ENCODE data around the gene FKBP6. TPM values are rescaled to one million over a fixed set of nuclear protein-coding genes. Genes with fewer than 3 reads are reported as not detected.
A peak's percentile ranks its signal among the peaks of the same experiment; 100 is the strongest.
"Not testable (repeated sequence)": the region's sequence is repeated elsewhere in the genome, so short reads cannot be mapped to it uniquely, and the experiment has no call there.

The FKBP6 gene, protein sequence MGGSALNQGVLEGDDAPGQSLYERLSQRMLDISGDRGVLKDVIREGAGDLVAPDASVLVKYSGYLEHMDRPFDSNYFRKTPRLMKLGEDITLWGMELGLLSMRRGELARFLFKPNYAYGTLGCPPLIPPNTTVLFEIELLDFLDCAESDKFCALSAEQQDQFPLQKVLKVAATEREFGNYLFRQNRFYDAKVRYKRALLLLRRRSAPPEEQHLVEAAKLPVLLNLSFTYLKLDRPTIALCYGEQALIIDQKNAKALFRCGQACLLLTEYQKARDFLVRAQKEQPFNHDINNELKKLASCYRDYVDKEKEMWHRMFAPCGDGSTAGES
- total RNA-seq: not detected in 2 replicates

DNA sequence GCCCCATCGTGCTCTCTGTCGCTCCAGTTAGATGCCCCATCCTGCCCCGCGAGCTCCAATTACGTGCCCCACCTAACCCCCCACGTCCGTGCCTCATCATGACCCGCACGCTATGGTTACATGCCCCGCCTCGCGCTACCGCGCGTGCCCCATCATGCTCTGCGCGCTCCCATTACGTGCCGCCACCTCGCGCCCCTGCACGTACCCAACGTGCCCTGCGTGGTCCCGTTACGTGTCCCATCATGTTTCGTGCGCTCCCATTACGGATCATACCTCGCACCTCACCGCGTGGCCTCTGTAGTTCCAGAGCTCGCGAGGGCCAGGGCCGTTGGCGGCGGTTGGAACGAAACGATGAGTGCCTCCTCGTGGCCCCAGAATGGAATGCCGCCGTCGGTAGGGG lies at the start of gene FKBP6, which contains the start of gene TRIM50:
TSS of gene FKBP6 (plus strand) at position 240 of the 400 bp plus-strand sequence. CDS start 268 bp downstream, outside the sequence.
TSS of gene TRIM50 (minus strand) at position 161 of the 400 bp plus-strand sequence. CDS start 3,295 bp downstream, outside the sequence.
- not testable (repeated sequence) for DNase-seq (ENCODE audit: low read depth in 2 of 2)

DNA sequence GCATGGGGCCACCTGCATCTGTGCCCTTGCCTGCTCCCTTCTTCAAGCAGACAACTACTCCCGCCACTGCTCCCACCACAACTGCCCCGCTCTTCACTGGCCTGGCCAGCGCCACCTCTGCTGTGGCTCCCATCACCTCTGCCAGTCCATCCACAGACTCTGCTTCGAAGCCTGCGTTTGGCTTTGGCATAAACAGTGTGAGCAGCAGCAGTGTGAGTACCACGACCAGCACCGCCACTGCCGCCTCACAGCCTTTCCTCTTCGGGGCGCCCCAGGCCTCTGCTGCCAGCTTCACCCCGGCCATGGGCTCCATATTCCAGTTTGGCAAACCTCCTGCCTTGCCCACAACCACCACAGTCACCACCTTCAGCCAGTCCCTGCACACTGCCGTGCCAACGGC lies 30.7 kb upstream of the FKBP6 start:
- not testable (repeated sequence) for DNase-seq (ENCODE audit: low read depth in 2 of 2)

DNA sequence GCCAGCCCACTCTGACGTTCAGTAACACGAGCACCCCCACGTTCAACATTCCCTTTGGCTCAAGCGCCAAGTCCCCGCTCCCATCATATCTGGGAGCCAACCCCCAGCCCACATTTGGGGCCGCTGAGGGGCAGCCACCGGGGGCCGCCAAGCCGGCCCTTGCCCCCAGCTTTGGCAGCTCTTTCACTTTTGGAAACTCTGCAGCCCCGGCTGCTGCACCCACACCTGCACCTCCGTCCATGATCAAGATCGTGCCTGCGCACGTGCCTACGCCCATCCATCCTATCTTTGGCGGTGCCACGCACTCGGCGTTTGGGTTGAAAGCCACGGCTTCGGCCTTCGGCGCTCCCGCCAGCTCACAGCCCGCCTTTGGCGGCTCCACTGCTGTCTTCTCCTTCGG lies 30.3 kb upstream of the FKBP6 start:
- not testable (repeated sequence) for DNase-seq (ENCODE audit: low read depth in 2 of 2)

DNA sequence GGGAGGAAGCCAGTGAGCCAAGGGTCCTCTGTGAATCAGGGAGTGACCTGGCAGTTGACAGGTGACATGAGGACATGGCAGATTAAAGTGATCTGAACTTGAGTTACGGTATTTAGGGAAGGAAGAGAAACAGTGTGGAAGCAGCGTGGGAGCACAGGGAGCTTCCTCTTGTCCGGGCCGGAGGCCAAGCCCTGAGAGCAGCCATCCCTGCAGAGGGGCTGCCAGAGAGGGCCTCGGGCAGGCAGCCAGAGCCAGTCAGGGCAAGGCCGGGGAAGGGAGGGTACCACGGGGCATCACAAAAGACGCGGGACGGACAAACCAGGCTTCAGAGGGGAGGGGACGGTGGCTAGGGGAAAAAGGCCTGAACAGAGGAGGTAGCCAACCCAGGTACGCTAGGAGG lies 28.1 kb upstream of the FKBP6 start:
- DNase-seq (ENCODE audit: low read depth in 2 of 2): not testable (repeated sequence)

DNA sequence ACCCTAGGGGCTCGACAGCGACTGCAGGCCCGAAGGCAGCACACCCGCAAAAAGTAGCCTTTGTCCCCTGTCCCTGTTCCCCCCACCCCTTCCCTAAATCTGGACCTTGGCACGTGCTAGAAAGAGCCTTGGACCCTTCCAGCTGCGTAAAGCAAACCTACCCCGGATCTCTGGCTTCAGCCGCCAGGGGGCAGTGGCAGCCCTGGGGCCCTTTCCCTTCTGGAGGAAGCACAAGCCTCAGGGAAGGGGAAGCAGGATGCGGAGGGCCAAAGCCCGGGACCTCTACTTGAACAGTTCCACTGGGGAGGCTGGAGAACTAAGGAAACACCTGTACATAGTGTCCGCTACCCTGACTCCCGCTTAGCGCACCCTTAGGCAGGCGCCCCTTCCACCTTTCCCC lies 26.9 kb upstream of the FKBP6 start:
- not testable (repeated sequence) for DNase-seq (ENCODE audit: low read depth in 2 of 2)

DNA sequence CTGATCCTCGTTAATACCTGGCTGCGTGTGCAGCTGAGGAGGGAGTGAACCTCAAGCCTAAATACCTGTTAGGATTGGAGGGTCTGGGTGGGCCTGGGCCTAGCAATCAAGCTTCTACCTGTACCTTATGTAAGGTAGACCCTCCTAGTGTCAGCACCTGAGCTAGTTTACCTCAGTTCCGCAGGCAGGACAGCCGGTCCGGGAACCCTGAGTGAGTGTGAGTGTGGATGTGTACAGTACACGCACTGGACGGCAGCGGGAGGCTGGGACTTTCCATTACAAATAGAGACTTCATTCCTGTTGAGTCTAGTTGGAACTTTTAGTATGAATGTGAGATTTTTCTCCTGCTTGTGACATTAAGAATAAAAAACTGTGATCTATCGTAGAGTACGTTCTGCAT lies 25.1 kb upstream of the FKBP6 start:
- not testable (repeated sequence) for DNase-seq (ENCODE audit: low read depth in 2 of 2)

DNA sequence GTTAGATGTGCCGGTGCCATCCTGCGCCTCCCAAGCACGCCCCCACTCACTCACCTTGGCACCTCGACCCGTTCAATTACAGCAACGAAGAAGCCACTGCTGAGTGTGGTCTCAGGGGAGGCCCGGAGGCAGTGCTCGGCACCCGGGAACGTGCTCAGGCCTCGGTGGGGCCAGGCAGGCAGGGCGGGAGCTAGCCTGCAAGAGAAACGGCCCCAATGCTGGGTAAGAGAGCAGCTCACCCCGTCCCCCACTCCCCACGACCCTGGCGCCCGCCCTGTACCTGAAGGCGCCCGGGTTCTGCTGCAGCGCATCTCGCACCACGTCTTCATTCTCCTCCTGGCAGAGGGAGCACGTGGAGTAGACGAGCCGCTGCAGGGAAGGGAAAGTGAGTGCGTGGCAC lies 24.4 kb upstream of the FKBP6 start:
- DNase-seq (ENCODE audit: low read depth in 2 of 2): no peak

DNA sequence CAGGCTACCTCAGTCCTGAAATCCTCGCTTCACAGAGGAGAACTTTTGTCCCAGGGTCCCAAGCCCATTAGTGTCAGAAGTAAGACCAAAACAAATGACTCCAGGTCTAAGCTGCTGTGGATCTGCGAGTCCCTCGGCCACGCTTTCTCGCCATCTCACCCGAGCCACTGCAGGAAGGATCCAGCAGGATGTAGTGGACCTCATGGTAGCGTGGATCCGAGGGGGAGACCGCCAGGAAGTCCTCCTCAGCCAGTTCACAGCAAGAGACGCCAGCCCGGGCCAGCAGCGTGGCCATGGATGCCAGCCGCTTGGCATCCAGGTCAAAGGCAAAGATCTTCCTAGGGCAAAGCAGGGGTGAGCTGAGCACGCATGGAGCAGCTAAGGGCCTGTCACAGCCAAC lies 23.9 kb upstream of the FKBP6 start:
- DNase-seq (ENCODE audit: low read depth in 2 of 2): no peak

DNA sequence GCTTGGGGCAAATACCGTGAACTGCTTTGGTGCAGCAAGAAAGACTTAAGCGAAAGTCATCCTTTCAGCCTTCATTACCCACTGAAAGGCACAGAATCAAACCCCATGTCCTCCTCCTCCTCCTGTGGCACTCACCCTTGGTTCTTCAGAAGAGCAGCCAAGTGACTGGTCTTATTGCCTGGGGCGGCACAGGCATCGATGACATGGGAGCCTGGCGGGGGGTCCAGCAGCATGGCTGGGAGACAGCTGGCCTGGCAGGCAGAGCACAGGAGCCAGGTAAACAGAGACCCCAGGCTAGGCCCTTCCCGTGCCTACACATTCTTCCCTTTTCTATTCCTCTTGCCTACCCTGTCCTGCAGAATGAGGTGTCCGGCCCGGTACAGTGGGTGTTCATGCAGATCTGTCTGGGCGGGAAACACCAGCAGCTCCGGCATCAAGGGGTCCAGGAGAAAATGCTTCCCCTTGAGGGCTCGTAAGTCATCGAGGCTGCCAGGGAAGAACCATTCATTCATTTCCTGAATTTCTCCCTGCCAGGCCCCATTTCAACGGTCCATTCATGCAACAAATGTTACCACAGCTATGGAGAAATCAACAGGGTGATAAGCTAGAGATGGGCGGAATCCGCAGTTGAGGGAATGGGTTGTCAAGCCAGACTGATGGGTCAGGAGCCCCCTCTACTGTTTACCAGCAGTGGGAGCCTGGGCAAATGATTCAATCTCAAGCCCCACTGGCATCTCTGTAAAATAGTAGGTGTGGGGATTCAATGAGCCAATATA lies 23.2 kb upstream of the FKBP6 start:
- DNase-seq (ENCODE audit: low read depth in 2 of 2): peak in 1 of 2 donors; percentile 14

DNA sequence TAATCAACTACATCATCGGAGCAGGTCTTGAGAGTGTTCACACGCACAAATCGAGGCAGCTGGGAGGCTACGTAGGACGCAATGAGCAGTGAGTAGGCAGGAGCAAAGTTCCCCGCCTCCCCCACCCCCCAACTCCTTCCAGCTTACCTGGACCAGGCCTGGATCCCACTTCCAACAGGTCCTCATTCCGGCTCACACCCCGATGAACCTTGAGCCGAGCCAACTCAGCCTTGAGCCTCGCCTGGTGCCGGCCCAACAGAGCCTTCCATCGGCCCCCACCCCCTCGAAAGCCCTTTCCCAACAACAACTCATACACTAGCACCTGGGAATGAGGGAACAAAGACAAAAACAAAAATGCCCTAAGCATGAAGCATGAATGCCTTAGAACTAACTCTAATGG lies 20.5 kb upstream of the FKBP6 start:
- no peak for DNase-seq (ENCODE audit: low read depth in 2 of 2)

DNA sequence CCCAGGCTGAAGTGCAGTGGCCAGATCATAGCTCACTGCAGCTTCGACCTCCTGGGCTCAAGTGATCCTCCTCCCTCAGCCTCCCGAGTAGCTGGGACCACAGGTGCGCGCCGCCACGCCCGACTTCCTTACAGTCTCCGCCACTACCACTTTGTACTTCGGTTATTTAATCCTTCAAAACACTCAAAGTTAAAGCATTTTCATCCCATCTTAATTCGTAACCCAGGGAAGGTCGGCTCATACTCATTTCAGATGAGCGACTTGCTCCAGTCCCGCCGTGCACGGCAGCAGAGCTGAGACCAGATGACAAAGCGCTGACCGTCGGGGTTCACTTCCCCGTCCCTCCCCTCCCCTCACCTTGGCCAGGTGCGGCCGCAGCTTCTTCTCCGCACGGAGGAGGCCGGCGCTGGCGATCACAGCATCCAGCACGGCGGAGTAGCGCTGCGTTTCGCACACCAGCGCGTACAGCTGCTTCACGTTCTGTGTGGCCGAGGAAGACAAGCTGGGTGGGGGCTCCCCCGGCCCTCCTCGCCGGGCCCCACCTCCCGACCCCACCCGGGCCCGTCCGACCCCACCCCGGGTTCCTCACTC lies 19.8 kb upstream of the FKBP6 start:
- no peak for DNase-seq (ENCODE audit: low read depth in 2 of 2)

DNA sequence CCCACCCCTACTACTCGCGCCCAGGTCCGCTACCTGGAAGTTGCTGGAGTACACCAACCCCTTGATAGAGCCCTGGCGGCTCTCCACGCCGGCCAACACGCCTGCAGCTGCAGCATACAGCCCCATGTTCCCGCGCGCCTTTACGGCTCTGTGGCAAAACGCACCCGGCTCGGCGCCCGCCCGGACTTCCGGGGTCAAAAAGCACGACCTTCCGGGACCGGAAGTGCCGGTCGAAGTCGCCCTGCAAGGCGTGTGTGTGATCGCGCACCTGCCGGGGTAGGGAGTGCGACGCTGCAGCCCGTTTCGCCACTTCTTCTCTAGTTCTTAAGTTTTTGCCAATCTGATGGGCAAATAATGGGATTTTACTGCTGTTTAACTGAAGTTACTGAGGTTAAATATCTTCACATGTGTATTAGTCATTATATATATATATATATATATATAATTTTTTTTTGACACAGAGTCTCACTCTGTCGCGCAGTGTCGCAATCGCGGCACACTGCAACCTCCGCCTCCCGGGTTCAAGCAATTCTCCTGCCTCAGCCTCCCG lies 19.2 kb upstream of the FKBP6 start, which contains the start of gene NSUN5:
TSS of gene NSUN5 (minus strand) at position 162 of the 550 bp plus-strand sequence. CDS start at position 126, 36 bp downstream.
- peak in 1 of 2 donors; percentile 39 for DNase-seq (ENCODE audit: low read depth in 2 of 2)

DNA sequence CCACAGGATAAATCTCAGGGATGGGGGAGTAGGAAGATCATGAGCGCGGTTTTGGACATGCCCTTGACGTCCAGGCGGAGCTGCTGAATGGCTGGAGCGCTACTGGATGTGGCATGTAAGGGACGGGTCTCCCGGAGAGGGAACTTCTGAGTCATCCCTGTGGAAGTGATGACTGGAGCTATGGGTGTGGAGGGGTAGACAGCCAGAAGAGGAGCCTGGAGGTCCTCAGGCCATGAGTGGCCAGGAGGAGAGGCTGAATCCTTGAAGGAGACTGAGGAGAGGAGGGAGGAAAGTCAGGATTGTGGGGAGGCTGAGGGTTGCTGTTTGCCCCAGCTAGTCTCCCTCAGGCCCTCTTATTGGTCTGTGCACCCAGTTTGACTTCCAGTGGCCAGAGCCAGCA lies 16.5 kb upstream of the FKBP6 start:
- peak in 1 of 2 donors; percentile 5 for DNase-seq (ENCODE audit: low read depth in 2 of 2)

DNA sequence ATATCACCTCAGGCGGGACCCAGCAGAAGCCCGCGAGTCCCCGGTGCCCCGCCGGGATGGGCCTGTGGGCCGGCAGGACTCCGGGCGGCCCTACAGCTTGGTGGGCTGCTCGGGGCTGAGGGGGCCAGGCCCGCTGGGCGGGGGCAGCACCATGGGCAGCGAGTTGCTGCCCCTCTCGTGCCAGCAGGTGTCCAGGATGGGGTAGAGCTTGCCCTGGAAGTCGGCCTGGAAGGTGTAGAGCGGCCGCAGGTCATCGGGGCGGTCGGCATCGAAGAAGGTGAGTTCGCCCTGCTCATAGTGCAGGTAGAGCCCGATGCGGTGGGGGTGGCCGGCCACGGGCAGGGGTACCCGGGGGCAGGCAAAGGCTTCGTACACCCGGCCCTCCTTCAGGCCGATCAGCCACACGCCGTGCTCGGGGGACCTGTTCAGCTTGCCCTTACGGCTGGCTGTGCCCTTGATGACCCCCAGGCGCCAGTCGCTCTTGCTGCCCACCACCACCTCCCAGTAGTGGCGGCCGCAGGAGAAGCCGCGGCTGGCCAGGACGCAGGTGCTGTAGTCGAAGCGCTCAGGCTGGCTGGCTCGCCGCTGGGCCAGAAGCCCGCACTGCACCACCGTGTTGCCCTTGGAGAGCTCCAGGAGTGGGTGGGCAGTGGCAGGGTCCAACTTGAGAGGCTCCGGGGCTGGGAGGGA lies 15.0 kb upstream of the FKBP6 start:
- DNase-seq (ENCODE audit: low read depth in 2 of 2): no peak

DNA sequence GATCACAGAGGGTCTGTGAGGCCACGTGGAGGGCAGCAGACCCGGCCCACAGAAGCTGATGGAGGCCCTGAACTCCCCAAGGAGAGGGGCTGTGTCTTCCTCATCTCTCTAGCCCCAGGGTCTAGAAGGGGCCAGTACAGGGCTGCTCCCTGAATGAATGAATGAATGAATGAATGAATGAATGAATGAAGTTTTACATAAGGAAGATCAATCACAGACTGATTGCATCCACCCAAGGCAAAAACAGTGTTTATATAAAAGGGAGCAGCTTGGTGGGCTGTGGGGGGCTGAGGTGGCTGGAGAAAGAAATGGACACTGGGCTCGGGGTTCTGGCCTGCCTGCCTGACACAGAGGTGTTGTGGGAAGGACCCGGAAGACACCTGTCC lies 14.4 kb upstream of the FKBP6 start:
- no peak for DNase-seq (ENCODE audit: low read depth in 2 of 2)

DNA sequence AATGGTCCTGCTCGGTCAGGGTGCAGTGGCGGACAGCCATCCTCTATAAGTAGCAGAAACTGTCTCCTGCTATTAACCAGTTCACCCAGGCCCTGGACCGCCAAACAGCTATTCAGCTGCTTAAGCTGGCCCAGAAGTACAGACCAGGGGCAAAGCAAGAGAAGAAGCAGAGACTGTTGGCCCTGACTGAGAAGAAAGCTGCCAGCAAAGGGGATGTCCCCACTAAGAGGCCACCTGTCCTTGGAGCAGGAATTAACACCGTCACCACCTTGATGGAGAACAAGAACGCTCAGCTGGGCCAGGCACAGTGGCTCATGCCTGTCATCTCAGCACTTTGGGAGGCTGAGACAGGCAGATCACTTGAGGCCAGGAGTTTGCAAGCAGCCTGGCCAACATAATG lies 13.7 kb upstream of the FKBP6 start:
- no peak for DNase-seq (ENCODE audit: low read depth in 2 of 2)

DNA sequence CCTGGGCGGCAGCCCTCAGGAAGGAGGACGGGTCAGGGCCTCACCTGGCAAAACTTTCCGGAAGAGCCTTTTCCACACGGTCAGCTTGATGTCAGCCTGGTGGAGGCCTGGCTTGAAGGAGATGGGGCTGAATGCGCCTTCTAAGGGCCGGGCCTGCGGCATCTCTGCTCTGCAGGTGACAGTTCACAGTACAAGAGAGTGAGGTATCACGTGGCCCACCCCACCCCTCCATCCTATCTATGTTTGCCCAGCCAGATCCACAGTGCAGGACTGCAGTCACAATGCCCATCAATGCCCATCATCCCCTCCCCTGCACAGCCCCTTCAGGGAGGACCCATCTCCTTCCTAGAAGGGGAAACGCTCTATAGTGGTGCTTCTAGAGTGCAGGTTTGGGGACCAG lies 11.4 kb upstream of the FKBP6 start:
- DNase-seq (ENCODE audit: low read depth in 2 of 2): no peak

DNA sequence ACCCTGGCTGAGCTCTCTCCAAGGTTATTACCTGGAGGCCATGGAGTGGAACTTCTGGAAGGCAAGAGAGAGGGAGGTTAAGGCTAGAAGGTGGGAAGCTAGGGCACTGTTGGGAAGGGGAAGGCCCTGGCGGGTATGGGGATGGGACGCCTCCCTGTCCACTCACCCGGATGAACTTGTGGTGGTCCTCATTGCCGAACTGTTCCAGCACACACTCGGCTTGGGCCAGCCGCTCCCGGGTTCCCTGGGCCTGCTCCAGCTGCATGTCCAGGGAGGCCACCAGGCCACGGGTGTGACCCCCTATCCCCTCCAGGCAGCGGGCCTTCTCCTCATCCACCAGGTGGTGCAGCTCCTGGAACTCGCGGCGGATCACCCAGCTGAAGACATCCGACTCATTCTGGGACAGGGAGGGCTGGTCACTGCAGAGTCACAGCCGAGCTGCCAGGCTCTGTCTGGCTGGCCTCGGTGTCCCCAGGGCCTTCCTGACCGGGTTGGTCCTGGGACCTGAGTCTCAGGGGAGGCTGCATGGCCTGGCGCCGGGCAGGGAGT lies 9.2 kb upstream of the FKBP6 start:
- not testable (repeated sequence) for DNase-seq (ENCODE audit: low read depth in 2 of 2)

DNA sequence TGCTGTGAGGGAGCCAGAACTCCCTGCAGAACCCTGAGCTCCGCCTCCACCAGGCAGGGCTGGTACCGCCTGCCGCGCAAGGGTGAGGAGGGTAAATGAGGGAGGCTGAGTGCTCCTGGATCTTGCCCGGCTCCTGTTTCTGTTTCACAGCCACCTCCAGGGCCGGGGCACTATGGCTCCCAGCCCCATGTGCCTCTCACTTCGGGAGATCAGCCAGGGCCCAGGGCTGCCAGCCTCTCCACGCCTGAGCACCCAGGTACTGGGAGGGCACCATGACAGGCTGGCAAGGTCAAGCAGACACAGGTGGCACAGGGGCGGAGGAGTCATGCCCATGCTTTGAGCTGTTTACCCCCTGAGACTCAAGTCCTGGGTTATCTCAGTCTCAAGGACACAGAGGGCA lies 8.4 kb upstream of the FKBP6 start:
- not testable (repeated sequence) for DNase-seq (ENCODE audit: low read depth in 2 of 2)

DNA sequence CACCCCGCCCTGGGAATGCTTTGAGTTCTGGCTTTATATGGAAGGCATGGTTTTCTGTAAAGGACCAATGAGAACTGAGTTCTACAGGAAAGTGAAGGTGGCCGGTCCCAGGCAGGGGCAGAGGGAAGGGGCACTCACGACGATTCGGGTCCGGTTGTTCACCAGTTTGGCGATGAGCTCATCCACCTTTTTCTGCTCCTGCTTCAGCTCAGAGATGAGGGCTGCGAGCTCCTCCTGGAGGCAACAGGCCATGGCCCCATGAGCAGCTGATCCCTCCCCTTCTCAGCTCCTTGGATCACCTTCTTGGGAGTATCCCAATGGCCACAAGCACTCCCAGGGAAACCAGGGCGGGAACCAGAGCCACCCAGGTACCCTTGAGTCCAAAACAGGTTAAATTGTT lies 8.0 kb upstream of the FKBP6 start:
- not testable (repeated sequence) for DNase-seq (ENCODE audit: low read depth in 2 of 2)

Measured in dermis microvascular lymphatic vessel endothelial cell (primary cell).